Activated CD4-positive, alpha-beta memory T cell treated with anti-CD3 and anti-CD28 coated beads, Interleukin-2, amount 10 ng/mL, durations not matched to agents 7 days and 5 days (primary cell): ENCODE data around the gene TMEM182. TPM values are rescaled to one million over a fixed set of nuclear protein-coding genes. Genes with fewer than 3 reads are reported as not detected.

Source experiments
- total RNA-seq, 2 experiments: library from RNA; stranded (reverse); gene quantifications; one replicate each; pipeline ENCODE4 v1.2.3, GENCODE V29; 2021

Gene TMEM182
- total RNA-seq, 2 experiments from 2014 or later = 2.2 to 3.2 TPM

Other genes starting within 250 kb of the TMEM182 start
- gene SLC9A2, start 142.5 kb upstream of the TMEM182 start, total RNA-seq = not detected